Measurements from ENCODE around the gene RTL1. TPM values are rescaled to one million over a fixed set of nuclear protein-coding genes. Genes with fewer than 3 reads are reported as not detected.

Gene RTL1
- total RNA-seq, result not detected in 2 replicates

DNA sequence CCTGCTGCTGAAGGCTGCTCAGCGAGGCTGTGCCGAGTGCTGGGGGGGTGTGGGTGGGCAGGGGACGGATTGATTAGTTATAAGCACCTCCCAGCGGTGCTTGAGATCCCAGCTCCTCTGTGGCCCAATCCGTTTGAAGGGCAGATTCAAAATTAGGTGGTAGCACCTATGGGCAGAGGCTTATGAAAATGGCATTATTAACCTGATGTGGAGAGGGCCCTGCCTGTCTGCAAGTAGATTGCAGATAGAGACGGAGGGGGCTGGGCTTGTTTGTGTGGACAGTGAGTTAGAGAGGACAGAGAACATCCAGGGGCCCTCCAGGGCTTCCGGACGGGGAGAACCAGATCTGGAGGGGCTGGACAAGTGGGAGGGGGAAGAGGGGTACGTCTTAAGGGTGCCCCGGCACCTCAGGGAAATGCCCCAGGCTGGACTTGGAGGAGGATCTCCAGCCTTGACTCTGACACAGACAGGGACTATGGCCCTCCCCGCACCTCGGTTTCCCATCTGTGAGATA, at the start of gene RTL1:
Gene RTL1, minus strand, starts transcription at position 51 of the 514 bp plus-strand sequence. CDS start 18,934 bp downstream, outside the sequence.

Other genes with a start within 250 kb of the RTL1 start
- not detected in 2 replicates for gene DLK1, start 176.8 kb downstream of the RTL1 start, total RNA-seq
- gene MEG3, start 77.6 kb downstream of the RTL1 start, total RNA-seq, result 3.8 and 5.6 TPM in 2 replicates